Measurements from ENCODE around the gene TMEM86B. TPM values are rescaled to one million over a fixed set of nuclear protein-coding genes. Genes with fewer than 3 reads are reported as not detected.

Gene TMEM86B
- total RNA-seq, 1 experiment from 2014 or later = 0.98 TPM

DNA sequence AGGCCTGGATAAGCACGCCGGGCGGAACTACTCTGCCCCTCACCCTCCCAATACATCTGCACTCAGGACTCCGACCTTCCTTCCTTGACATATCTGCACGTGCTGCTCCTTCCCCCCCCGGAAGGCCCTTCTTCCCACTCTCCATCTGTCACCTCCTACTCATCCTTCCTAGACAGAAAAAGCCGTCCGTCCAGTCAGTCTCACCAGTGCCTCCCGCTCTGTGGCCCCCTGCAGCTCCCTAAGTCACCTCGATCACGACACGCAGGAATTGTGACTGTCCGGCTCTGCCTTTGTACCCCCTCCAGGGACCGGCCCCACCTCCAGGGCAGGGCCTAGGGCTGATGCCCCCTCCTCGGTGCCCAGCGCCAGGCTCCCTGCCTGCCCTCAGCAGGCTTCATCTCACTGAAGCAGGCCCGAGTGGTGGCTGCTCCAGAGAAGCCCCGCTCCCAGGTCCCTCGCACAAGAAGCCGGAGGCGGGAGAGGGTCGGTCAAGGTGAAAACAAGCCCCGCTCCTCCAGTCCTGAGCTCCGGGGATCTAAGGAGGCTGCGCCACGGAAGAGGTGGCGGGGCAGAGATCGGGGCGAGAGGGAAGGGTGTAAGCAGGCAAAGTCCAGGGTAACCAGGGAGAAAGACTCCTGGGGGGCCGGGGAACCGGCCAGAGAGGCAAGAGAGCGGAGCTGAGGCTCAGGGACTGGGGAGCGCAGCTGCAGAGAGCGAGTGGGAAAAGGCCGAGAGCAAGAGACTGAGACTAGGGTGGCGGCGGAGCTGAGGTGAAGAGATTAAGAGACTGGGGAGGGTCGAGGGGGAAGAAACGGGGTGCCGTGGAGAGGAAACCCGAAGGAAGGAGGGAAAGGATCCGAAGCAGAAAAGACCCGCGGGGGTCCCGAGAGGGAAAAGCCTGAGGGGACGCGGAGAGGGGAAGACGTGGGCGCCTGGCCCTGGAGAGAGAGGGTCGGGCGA is 29.2 kb upstream of the TMEM86B start:
- DNase-seq (ENCODE audit: low read depth) = peak; percentile 26

DNA sequence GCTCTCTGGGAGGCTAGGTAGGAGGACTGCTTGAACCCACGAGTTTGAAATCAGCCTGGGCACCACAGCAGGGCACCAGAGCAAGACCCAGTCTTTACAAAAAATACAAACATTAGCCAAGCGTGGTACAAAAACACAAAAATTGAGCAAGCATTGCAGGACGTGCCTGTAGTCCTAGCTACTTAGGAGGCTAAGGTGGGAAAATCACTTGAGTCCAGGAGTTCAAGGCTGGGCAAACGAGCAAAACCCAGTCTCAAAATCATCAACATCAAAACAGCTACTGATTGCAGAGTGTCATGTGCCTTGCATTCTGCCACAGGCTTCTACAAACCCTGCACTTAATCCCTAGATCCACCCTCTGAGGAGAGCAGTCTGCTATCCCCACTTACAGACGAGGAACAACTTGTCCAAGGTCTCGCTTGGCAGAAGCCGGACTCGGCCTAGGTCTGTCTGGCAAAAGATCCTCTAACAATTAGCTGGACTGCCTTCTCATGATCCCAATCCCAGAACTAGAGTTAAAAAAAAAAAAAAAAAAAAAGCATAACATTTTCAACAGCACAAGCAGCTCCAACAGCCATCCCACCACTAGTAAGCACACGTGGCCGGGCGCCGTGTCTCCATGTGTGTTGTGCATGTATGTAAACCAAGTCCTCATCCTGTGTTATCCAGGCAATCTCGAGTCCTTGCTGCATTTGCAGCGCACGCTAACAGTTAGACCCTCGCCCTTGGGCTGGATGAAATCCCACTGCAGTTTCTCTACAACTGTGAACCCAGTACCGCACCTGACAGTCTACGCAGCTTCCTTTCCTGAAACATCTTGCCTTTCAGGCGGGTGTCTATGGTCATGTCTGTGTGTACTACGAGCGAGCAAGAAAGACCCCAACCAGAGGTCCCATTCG is 28.2 kb upstream of the TMEM86B start:
- DNase-seq (ENCODE audit: low read depth) = no peak

DNA sequence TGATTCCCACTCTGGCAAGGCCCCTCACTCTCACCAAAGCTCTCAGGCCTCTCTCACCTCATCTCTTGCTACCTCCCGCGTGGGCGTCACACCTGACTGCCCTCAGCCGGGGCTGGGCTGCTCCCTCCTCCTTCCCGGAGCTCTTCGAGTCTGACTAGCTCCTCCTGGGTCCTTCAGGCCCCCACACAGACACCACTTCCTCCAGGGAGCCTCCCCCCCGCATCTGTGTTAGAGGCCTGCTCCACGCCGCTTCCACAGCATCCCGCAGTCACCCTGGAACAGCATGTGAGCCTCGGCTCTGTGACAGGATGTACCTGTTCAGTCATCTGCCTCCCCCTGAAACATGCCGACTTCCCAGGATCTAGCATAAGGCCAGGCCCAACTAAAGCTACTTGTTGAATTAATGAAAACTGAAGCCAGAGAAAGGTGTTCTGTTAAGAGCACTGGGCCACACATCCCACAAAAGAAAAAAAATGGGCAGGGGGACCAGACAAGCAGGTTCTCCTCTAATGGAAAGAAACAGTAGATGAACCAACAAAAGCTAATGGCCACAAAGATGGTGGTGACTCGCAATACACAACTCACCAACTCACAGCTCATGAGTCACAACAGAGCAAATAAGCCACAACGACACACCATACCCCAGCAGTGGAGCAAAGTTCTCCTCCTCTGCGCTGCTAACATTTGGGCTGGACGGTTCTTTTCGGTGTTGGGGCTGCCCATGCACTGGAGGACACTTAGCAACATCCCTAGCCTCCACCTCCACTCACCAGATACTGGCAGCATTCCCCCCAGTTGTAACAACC is 27.3 kb upstream of the TMEM86B start:
- peak; percentile 50 for DNase-seq (ENCODE audit: low read depth)

DNA sequence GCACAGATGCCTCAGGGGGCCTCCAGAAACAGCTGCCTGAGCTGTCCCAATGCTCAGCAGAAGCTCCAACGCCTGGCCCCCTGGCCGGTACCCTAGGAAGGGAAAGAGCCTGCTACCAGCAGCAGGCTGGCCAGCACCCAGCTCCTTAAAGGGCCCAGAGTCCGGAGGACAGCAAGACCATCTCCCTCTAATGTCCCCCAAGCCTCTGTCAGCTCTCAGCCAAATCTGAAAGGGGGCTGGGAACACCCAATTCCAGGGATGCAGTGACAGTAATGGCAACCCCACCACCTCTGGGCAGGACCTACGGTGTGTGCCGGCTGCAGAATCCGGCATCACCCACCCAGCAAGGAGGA is 26.0 kb upstream of the TMEM86B start:
- no peak for DNase-seq (ENCODE audit: low read depth)

DNA sequence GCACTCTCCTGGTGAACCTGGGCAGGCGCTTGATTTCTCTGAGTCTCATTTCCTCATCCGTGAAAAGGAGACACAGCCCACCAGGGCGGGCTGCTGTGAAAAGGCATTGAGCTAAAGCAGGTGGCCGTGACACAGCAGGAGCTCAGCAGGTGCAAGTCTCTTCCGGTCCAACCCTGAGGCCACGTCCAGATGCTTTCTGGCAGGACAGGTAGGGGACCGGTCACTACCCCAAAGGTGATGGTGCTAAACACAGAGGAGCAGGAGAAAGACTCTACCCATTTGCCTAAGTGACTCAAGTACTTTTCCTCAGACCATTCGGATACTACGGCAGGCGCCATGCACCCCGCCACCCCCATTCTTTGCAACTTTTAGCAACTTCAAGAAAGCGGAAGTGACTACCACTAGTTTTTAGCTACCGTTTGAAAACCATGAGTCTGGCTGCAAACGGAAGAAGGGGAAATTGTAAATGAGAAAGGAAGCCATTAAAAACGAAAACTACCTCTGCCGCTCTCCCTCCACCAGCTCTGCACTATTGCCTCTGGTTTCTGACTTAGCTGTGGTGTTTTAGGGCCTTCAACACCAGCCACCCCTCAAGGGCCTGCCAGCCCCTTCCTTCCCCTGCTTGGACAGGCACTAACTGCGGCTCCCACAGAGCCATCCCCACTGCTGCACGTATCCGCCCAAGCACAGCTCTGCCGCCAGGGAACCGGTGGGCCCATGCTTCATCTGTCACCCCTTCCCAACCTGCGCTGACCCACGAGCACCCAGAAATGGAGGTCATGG is 25.5 kb upstream of the TMEM86B start:
- DNase-seq (ENCODE audit: low read depth) = no peak

DNA sequence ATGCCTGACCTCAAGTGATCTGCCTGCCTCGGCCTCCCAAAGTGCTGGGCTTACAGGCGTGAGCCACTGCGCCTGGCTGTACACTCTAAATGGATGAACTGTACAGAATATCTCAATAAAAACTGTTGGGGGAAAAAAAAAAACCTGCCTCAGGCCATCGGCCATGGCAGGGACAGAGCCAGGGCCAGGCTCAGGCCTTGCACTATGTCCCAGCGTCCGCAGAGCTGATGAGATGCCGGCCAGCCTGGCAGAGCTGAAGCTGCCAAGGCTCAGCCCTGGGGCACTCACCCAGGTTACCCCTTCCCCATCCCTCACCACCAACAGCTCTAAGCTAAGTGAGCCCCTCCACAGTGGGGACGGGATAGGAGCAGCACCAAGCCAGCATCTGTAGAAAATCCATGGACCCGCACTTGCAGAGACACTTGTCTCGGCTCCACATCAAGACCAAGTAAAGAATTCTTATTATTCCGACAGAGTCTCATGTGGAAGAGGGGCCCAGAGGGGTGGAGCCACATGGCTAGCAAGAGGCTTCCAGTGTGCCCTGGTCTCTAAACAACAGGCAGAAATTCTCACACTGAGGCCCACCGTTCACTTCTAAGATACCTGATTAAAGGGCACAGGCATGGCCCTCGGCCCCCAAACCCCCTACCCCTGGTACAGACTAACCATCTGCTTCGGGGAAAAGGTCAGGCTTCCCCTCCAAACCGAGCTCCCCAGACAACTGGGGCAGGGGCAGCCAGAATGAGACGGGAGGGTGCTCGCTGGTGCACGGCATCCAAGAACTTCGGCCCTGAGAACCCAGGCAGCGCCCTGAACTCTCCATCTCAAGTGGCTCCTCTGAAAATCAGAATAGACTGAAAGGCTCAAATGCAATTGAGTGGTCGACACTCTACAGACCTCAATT is 24.4 kb upstream of the TMEM86B start:
- DNase-seq (ENCODE audit: low read depth) = no peak

DNA sequence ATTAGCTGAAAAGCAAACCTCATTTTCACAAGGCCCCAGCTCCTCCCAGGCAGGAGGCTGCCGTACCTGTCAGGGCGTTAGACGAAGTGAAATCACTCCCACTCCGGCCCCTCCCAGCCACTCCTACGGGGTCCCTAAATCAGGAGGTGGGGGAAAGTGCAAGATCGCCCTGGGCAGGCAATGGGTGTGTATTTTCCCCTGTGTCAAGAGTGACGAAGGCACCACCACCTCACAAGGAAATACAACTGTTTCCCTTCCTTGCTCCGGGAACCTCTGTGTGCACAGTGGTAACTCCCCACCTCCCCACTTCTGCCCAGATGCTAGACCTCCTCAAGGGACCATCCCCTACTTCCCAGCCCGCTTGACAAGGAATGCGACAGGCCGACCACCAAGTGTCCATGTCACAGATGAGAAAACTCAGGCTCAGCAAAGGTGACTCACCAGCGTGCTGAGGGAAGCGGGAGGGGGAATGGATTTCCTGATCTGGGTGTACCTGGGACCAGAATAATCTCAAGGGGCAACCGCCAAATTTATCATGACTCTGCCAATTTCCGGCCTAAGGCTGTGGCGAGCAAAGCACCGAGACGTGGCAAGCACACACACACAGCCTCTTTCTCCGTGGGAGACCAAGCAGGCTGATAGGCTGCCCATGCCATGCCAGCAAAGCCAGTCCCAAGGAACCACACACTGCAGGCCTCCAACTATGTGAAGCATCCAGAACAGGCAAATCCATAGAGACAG is 22.9 kb upstream of the TMEM86B start:
- no peak for DNase-seq (ENCODE audit: low read depth)

DNA sequence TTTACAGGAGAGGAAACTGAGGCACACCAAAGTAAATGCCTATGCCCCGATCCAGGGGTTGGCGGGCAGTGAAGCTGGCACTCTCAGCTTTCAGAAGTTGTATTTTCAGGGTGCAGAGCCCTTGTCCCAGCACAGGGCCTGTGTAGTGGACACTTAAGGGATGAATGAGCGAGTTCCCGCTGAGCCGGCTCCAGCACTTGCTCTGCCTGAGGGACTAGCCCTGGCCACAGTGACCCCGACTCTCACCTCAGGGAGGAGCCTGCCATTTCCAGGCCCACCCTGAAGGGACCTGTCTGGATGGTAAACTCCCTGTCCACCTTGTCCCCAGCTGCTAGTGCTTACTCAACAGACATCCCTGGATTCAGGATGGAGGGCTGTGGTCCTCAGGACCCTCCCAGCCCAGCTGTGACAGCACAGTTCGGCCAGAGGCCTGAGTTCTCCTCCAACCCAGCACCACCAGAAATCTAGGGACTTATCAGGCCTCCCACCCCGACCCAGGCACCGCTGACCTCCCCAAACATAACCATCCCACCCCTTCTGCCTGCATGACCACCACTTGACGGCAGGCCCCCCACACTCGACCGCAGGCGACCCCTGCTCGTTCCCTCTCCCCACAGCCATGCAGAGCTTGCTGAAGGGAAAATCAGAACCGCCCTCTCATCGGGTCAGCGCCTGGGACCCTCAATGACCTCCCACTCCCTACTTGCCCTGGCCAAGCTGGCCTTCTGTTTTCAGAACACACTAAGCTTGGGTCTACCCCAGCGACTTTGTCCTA is 21.9 kb upstream of the TMEM86B start:
- no peak for DNase-seq (ENCODE audit: low read depth)

DNA sequence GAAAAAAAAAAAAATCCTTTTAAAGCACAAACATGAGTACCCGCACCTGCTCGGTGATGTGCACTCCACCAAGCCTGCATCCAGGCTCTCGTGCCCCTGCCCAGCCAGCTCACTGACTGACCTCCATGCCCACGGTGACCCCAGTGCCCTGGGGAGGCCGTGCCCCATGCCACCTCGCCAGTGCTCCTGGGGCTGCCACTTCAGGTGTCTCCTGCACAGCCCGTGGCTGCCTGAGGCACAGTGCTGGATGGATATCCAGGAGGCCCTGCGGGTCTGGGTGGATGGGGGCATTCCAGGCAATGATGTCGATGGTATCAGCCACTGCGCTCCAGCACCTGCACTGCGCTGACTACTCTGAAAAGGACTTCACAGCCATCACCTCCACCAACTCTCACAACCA is 21.3 kb upstream of the TMEM86B start:
- DNase-seq (ENCODE audit: low read depth) = no peak

DNA sequence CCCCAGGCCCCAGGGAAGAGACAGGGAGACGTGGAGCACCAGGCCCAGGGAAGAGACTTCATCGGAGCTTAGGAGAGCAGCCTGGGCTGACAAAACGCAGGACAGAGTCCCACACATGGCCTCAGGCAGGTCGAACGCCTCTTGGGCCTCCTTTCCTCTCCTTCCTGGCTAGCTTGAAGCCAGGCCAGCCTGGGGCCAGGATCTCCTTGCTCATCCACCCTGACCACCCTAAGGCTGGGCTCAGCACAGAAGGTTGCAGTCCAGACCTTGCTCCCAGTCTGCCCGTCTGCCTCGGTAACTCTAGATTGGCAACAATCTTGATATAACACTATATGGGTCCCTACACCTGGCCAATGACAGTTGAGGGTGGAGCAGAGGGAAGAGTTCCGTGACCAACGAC is 20.1 kb upstream of the TMEM86B start:
- no peak for DNase-seq (ENCODE audit: low read depth)

DNA sequence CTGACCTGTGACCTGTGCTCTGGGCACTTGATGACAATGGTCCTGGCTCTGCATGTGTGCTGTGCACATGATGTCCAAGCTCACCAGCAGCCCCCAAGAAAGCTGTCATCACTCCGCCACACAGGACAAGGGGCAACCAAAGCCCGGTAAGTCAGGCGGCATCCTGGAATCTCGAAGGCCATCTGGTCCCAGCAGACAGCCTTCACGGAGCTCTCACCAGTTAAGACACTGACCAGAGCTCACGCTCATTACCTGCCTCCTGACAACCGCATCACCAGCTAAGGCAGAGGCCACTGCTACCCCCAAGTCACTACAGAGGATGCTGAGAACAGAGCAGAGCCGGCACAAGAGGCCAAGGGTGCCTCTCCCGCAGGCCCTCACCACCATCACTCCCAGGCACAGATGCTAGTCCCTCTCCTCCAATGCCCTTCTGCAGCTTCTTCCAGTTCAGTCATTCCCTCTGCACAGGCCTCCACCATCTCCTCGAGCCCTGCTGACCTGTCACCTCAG is 19.7 kb upstream of the TMEM86B start:
- DNase-seq (ENCODE audit: low read depth) = no peak

DNA sequence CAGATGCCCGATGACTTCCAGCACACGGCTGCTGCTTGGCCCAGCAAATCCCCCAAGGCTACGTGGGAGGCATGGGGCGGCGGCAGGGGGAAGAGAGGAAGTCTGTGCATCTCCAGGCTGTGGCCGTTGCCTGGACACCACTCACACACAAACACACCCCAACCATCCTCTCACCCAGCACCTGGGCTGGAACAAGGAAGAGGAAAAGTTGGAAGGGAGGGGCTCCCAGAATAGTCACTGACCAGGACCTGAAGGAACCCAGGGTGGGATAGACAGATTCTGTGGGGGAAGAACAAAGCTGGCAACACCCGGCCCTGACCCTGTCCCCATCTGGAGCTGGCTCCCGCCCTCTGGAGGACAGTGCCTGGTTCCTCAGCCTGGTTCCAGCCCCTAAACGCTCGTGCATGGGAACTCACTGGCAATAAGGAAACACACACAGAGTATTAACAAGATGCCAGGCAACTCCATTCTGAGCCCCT is 19.1 kb upstream of the TMEM86B start:
- no peak for DNase-seq (ENCODE audit: low read depth)

DNA sequence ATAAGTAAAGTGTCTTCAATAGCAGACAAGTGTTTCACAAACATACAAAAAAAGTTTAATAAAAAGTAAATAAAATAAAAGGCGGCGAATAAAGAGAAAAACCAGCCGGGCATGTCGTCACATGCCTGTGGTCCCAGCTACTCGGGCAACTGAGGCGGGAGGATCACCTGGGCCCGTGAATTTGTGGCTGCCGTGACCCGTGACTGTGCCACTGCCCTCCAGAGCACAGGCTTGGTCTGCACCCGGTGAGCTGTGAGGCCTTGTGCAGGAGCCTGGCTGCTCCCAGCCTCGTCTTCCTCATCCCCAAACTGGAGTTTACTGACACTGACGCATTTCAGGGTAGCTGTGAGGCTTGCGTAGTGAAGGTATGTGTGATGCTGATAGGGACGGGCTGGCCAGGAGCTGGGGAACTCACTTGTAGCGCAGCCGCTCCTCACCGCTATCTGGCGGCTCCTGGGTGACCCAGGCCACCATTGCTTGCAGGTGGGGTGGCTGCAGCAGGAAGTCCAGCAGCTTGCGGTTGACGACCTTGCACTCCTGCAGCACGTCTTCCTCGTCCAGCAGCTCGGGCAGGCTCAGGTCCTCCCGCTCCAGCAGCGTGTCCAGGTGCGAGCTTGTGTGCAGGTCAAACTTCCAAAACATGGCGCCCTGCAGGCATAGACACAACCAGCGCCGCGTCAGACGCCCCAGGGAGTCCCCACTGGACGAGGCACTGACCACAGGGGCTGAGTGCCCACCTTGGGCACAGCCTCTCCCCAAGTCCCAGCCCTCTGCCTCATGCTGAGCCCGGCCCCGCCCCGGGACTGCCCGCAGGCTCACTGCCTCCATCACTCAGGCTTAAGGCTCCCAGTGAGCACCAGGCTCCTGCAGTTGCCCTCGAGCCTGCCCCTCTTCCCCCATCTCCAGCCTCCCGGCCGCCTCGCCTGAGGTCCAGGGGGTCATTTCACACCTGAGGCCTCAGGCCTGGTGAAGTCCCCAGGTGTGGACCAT is 18.2 kb upstream of the TMEM86B start:
- DNase-seq (ENCODE audit: low read depth) = no peak

DNA sequence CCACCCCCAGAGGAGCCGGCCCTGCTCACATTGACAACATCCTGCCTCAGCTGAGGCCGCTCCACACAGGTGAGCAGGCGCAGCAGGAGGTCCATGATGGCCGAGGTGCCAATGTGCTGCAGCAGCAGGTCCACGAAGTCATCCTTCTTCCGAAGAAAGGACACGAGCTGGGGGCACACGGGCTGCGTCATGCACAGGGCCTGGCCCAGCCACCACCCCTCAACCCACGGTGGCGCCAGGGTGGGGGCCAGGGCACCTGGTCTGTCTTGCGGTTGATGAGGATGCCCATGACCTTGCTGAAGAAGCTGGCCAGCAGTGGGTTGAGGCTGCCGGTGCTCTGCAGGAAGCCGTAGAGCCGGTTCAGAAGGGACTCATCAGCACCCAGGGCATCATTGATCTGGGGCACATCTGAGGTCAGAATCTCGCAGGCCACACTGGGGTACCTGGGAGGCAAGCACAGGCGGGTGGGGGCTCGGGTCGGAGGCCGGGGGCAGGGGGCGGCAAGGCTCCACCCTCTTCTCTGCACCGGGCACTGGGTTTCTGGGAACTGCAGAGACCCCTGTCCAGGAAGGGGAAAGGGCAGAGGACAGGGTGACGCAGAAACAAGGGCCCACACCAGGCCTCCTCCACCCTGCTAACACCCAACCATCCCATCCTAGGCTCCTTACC is 16.8 kb upstream of the TMEM86B start:
- no peak for DNase-seq (ENCODE audit: low read depth)

DNA sequence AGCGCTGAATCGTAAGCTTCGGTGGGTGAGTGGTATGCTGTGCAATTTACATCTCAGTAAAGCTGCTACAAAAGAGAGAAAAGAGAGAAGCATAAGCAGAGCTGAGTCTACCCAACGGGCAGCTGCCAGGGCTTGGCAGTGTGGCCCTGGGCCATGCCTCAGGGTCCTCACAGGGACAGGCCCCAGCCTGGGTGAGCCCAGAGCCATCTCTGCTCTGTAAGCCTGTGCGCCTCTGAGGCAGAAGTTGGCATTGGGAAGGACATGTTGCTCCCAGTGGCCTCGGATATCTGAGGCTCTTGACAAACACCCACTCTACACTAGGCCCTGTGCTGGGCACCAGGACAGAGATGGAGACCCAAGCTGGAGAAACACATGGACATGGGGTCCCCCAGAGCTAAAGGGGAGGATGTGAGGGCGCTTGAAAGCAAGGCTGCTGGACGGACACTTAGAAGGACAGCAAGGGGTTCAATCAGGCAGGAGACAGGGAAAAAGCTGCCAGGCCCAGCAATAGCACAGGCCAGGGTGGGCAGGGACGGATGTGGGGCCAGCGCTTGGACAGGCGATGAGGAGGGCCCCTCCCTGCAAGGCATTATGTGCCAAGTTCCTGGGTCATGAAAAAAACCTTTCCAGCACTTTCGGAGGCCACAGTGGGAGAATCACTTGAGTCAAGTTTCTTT is 15.6 kb upstream of the TMEM86B start:
- DNase-seq (ENCODE audit: low read depth) = no peak

DNA sequence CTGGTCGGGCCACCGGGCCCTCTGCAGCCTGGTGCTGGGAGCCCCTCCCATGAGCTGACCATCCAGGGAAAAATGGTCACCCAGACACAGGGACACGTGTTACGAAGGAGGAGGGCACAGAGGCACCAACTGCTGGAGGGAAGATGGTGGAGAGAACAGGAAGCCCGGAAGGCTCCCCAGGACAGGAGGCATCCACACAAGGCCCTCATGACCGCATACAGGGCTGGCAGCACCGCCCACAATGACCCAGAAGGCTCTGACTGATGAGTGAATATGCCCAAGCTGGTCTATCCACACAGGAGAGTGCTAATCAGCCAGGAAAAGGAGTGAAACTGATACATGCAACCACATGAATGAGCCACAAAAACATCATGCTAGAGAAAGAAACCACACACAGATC is 14.0 kb upstream of the TMEM86B start:
- DNase-seq (ENCODE audit: low read depth) = peak; percentile 46

Measured in LHCN-M2 (cell line).